HepG2 (cell line): ENCODE results near the gene TSNAXIP1. TPM values are rescaled to one million over a fixed set of nuclear protein-coding genes. Genes with fewer than 3 reads are reported as not detected.

Experiments used
- BCL3 ChIP-seq: sonication (generic); formaldehyde crosslinking; IDR thresholded peaks from 2 replicates; pipeline ENCODE4 v1.5.1; 2020; ENCODE audit warnings: mild to moderate bottlenecking, missing genetic modification reagents, moderate library complexity
- HIVEP1 ChIP-seq: sonication (generic); formaldehyde crosslinking; IDR thresholded peaks from 2 replicates; pipeline ENCODE4 v1.4.0; 2020; ENCODE audit warnings: mild to moderate bottlenecking, missing genetic modification reagents
- NFIB ChIP-seq: sonication (generic); formaldehyde crosslinking; IDR thresholded peaks from 2 replicates; pipeline ENCODE4 v1.9.0; 2021; ENCODE audit warnings: missing genetic modification reagents, mild to moderate bottlenecking, borderline replicate concordance
- TEAD3 ChIP-seq: optimal IDR thresholded peaks from 2 replicates; pipeline ENCODE3; 2016; ENCODE audit warnings: borderline replicate concordance
- ZBTB2 ChIP-seq: sonication (generic); formaldehyde crosslinking; IDR thresholded peaks from 2 replicates; pipeline ENCODE4 v1.8.0; 2022; ENCODE audit warnings: low read depth, missing genetic modification reagents
- ZBTB37 ChIP-seq: sonication (generic); formaldehyde crosslinking; IDR thresholded peaks from 2 replicates; pipeline ENCODE4 v1.4.0; 2020; ENCODE audit warnings: mild to moderate bottlenecking, missing genetic modification reagents
- ZKSCAN8 ChIP-seq: IDR thresholded peaks from 2 replicates; pipeline ENCODE4 v1.6.1; 2016; ENCODE audit warnings: borderline replicate concordance, missing genetic modification reagents, missing compliant biosample characterization
- ZNF407 ChIP-seq: sonication (generic); formaldehyde crosslinking; IDR thresholded peaks from one replicate; pipeline ENCODE4 v1.5.1; 2020; ENCODE audit warnings: mild to moderate bottlenecking, missing genetic modification reagents; ENCODE audit errors: not compliant biosample characterization
- ZNF775 ChIP-seq: sonication (generic); formaldehyde crosslinking; IDR thresholded peaks from 2 replicates; pipeline ENCODE4 v1.4.0; 2020; ENCODE audit warnings: missing genetic modification reagents, mild to moderate bottlenecking, moderate library complexity, borderline replicate concordance
- polyA plus RNA-seq, 8 experiments: library from polyadenylated mRNA; depleted of rRNA in 3 of 8; stranded (reverse) in 7 of 8; unstranded in 1 of 8; fragments of >200 nt; fragmentation: Illumina TruSeq in 4 of 8; extraction: Trizol in 4 of 8; gene quantifications; 2 replicates each; pipeline versions ENCODE4 v1.2.1 to v1.2.3, GENCODE V29; 2011 to 2016; ENCODE audit warnings: low read depth in 4 of 8, missing spikeins in 1 of 8, mixed read lengths in 1 of 8; ENCODE audit not compliant: insufficient read depth in 1 of 8
- total RNA-seq, 5 experiments: library from RNA; depleted of rRNA; stranded (reverse); fragments of >200 nt; fragmentation: Illumina TruSeq; extraction: Trizol; gene quantifications; 2 replicates each; pipeline ENCODE4 v1.2.3, GENCODE V29; 2016; ENCODE audit warnings: low read depth in 1 of 5
- TF ChIP-seq, protein P1 (sequence below): sonication (generic); formaldehyde crosslinking; IDR thresholded peaks from 2 replicates; pipeline ENCODE4 v1.5.0; 2020; ENCODE audit warnings: mild to moderate bottlenecking, missing genetic modification reagents, borderline replicate concordance

TSNAXIP1 gene
- total and polyA plus RNA-seq, 2 of the 13 experiments (the other 11 are each of a cell fraction or from before 2014, with no cell fraction given) = 0.37 to 0.86 TPM

GRCh38 chr16:67833415-67834241 is 26.9 kb downstream of the TSNAXIP1 start (continued):
- peak; percentile 93 for TF ChIP-seq ZNF407 (CRISPR knock-in tag)
- TF ChIP-seq BCL3 (CRISPR knock-in tag) = peak; percentile 93
- TF ChIP-seq ZNF775 = no peak
- TF ChIP-seq TEAD3 = no peak
- TF ChIP-seq ZBTB37 = no peak
- no peak for TF ChIP-seq ZBTB2
- no peak for TF ChIP-seq NFIB
- peak; percentile 55; the same call in 1 of the 2 replicates for TF ChIP-seq HIVEP1 (CRISPR knock-in tag)
- TF ChIP-seq, protein P1, sequence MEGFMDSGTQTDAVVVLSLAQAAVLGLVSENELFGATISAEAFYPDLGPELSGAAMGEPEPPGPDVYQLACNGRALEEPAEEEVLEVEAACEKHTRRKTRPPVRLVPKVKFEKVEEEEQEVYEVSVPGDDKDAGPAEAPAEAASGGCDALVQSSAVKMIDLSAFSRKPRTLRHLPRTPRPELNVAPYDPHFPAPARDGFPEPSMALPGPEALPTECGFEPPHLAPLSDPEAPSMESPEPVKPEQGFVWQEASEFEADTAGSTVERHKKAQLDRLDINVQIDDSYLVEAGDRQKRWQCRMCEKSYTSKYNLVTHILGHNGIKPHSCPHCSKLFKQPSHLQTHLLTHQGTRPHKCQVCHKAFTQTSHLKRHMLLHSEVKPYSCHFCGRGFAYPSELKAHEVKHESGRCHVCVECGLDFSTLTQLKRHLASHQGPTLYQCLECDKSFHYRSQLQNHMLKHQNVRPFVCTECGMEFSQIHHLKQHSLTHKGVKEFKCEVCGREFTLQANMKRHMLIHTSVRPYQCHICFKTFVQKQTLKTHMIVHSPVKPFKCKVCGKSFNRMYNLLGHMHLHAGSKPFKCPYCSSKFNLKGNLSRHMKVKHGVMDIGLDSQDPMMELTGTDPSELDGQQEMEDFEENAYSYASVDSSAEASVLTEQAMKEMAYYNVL (CRISPR knock-in tag) = peak; percentile 76; the same call in 1 of the 2 replicates
- 0 out of 2 replicates have a peak, but pooled peaks have one; percentile 18 for TF ChIP-seq ZKSCAN8 (CRISPR knock-in tag)
